ENCODE data around the gene ZFYVE28.
"Not testable (repeated sequence)": the region's sequence is repeated elsewhere in the genome, so short reads cannot be mapped to it uniquely, and the experiment has no call there.

The ZFYVE28 gene

DNA sequence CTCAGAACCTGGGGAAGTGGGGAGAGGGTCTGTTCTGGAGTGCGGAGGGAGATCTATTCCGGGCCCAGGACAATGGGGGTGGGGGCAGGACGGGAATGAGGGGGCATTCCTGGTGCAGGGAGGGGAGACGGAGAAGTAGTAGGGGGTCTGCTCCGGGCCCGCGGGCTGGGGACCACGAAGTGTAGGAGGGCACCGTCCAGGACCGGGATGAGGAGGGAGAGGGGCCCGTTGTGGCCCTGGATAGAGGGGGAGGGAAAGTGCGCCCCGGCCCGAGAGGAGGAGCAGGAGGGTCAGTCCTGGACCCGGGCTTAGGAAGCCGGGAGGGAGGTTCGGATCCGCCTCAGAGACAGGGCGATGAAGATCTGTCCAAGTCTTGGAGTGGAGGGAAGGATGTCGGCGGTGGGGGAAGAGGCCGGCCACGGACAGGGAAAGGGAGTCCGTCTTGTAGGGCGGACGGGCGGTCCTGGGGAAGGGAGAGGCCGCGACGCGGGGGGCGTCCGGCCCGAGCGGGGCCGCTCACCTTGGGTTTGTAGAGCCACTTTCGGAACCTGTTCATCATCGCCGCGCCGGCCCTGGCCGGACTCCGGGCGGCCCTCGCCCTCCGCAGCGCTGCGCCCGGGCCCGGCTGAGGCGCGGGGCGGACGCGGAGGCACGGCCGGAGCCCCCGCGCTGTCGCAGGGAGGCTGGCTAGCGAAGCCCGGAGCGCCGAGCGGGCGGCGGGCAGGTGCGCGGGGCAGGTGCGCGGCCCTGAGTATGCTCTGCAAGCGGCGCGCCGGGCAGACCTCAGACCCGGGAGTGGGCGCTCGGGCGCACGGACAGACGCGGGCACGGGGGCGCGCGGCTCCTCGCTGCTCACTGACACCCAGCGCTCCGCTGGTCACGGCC, at the start of gene ZFYVE28:
Gene ZFYVE28, minus strand, starts transcription at position 881 of the 885 bp plus-strand sequence. Its CDS starts 322 bp downstream, at position 559.
- no peak for DNase-seq (ENCODE audit: low read depth)
- H3K4me3 ChIP-seq (ENCODE audit: low read depth, low read length): peak within 1 kb of the TSS; percentile 60

DNA sequence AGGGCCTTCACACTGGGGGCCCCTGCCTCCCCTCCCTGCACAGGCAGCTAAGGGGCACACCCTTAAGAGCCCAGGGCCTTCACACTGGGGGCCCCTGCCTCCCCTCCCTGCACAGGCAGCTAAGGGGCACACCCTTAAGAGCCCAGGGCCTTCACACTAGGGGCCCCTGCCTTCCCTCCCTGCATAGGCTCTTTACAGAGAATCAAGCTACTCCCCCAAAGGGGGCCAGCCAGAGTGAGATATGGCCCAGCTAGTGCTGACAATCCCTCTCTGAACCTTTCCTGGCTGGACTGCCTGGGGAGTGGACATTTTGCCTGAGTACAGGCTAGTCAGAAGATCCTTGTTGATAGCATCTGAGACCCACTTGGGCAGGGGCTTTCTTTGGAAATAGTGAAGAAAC, 47.1 kb upstream of the ZFYVE28 start:
- DNase-seq (ENCODE audit: low read depth); H3K4me3 ChIP-seq (ENCODE audit: low read depth, low read length): not testable (repeated sequence)

DNA sequence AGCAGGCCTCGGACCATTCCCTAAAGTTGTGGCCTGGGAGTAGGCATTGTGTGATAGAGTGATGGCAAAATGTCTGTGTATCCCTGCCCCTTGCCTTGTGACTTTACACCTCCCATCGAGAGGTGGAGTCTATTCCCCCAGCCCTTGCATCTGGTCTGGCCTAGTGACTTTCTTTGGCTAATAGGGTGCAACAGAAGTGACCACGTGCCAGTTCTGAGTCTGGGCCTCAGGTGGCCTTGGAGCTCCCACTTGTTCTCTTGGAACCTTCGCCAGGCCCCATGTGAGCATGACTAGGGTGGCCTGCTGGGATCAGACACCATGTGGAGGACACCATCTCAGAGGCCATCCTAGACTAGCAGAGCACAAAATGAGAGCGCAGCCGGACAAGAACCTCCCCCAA, 46.6 kb upstream of the ZFYVE28 start:
- DNase-seq (ENCODE audit: low read depth): no peak
- no peak overlapping the region for H3K4me3 ChIP-seq (ENCODE audit: low read depth, low read length)

DNA sequence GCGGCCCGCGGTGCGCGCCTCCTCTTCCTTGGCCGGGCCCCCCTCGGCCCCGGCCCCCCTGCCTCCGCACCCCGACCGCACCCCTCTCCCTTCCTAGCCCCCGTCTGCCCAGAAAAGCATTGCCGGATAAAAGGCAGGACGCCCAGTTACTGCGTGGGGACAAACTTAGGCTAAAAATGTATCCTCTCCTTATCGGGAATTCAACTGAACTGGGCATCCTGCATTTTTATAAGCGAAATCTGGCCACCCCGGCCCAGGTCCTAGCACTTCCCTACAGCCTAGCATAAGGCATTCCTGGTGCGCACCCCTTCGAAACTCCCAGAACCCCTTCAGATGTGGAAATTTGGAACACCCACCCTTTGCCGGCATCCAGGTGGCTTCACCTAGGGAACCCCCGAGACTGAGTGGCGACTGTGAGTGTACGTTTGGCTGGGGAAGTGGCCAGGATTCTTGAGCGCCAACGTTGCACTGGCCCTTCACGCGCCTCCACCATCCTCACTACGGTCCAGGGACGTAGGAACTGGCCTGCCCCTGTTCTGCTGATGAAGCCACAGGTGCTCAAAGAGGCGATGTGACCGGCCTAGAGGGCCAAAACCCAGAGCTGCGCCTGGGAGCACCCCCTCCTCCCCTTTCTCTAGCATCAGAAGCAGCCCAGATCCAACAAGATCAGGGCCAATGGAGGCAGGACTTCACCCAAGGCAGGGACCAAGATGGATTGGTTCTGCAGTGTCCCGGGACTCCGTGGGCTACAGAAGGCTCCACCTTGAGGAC, 44.7 kb upstream of the ZFYVE28 start:
- DNase-seq (ENCODE audit: low read depth): no peak
- peak overlapping the region; percentile 46 for H3K4me3 ChIP-seq (ENCODE audit: low read depth, low read length)

DNA sequence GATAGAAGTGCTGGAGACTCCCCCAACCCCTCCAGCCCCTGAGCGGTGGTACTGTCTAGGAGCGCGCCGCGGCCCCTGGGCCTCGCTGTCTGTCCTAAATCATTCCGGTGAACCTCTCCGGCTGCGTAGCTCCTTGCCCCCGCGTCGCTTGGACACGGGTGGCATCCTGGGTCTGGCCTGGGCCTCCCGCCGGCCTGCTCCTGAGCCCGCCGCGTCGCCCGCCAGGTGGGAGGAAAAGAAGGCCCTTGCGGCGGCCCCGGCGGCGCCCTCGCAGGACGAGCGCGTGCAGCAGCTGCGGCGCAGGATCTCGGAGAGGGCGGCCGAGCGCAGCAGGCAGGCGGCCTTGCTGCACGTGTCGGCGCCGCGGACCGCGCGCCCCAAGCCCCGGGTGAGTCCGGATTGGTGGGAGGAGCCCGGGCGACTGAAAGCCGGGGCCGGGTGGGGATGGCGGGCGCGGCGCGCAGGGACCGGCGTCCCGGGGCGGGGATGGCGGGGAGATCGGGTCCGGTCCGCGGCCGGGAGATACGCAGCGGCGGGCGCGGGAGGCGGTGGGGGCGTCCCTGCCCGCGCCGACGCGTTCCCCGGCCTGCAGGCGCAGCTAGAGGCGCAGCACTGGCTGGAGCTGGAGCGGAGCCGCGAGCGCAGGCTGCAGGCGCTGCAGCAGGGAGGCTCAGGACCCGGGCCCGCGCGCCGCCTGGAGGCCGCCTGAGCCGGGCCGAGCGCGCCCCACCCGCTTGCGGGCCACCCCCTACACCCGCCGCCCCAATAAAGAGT, 44.0 kb upstream of the ZFYVE28 start:
- peak; percentile 31 for DNase-seq (ENCODE audit: low read depth)
- peak overlapping the region; percentile 46 for H3K4me3 ChIP-seq (ENCODE audit: low read depth, low read length)

DNA sequence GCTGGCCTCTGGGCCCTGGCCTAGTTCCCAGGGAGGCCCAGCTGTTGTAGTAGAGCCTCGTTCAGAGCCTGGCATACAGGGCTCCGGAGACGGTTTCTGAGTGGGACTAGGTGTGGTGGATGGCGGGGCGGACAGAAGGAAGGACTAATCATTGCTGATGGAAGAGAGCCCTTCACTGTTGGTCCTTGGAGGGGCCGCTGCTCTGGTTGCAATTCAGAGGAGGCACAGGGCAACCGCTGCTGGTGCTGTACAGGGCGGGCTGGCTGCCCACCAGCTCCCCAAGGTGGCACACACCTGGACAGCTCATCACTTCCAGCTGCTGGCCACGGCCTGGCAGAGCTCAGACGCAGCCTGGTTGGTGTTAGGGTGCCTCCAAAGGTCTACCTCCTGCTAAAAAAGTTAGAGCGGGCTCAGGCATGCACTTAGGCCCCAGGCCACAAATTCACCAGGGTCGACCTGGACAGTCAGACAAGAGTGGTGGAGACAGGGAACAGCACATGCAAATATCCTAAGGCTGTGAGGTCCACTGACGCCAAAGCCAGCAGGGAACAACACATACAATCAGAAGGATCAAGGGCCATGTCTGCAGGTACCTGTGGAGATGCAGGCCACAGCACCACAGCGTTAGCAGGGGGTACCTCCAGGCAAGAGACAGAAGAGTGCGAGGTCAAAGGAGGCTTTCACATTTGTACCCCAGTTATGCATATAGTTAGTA, 43.0 kb upstream of the ZFYVE28 start:
- no peak overlapping the region for H3K4me3 ChIP-seq (ENCODE audit: low read depth, low read length)
- DNase-seq (ENCODE audit: low read depth): no peak

DNA sequence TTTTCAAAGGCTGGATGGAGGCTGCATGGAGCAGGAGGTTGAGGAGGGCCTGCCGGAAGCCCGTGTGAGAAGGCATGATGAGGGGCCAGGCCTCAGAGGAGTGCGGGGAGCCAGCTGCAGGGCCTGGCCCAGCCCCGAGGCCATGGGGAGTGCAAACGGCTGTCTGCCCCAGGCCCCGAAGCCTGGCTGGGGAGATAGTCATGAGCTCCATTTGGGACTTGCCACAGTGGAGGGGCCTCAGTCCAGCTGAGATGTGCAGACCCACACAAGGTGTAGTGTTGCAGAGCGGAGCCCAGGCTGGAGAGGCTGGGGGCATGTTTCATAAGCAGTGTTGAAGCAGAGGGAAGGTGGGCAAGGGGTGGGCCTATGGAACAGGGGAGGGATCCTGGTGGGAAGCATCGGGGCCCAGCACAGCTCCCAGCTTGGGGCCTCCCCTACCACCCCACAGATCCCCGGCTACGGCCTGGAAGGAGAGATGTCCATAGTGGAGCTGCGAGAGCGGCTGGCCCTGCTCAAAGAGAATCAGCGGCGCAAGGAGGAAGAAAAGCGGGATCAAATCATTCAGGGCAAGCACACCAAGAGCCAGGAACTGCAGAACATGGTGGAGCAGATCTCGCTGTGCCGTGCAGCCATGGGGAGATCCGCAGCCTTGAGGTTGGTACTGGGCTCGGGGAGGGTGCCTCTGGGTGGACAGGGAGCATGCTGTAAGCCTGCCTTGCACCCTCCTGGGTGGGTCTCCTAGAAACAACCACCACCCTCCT, 41.3 kb upstream of the ZFYVE28 start:
- no peak for DNase-seq (ENCODE audit: low read depth)
- no peak overlapping the region for H3K4me3 ChIP-seq (ENCODE audit: low read depth, low read length)

DNA sequence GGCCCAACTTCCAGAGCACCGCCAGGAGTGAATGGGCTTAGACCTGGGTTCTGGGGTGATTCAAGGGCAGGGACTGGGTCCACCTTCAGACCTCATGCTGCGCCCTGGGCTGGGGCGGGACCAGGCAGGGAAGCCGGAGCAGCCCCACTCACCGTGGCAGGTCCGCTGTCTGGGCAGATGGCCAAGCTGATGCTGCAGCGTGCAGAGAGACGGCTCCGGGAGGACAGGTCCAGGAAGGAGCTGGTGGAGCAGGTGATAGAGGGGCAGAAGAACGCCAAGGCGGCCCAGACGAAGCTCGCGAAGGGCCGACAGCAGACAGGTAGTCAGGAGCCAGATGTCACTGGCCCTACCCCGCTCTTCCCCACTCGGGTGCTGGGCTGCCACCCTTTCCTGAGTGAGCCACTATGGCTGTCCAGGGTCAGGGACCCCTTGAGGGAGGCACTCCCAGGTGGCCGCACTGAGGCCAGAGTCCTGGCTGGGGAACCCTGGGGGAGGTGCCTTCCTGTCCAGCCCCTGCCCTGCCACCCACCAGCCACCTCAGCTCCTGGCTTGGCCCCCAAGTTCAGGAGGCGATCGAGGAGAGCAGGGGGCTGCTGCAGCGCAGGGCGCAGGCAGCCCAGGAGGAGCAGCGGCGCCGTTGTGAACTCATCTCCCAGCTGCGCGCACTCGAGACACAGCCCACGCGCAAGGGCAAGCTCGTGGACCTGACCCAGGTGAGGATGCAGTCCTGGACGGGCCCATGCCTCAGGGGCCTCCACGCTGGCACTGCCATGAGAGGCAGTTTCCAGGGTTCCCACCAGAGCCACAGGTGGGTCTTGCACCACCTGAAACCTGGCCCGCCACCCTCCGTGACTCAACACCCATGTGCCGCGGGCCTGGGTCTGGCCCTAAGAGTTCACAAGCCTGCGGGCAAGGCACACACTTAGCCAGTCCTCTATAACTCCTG, 40.4 kb upstream of the ZFYVE28 start:
- no peak overlapping the region for H3K4me3 ChIP-seq (ENCODE audit: low read depth, low read length)

DNA sequence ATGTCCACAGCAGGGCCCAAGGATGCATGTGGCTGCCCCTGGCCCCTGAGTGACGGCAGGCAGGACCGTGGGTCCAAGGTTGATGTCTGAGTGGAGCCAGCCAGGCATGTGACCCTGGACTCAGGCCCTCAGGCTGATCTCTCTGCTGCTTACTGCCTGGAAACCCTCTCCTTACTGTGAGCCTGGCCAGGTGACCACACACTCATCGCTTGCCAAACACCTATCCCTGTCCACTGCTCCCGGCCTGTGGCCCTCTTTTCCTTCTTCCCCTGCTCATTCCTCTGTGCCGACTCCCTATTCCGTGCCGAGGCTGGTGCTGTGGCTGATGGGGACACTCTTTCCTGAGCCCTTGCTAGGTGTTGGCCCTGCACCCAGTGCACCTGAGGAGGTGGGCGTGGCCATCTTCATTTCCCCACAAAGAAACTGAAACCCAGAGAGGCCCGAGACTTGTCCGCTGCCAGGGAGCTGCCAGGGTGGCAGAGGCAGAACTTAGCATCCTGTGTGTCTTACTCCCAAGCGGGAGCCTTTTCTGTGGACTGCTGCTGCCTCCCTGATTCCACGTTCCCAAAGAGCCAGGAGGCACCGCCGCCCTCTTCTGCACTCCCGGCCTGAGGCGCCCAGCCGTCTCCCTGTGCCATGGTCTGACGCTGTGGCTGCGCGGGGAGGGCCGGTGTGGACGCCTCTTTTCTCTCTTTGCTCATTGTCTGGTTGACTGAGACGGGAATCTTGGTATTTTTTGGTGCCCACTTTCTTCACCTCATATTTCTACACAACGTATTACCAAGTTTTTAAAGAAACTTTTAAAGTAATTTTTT, 39.2 kb upstream of the ZFYVE28 start:
- no peak overlapping the region for H3K4me3 ChIP-seq (ENCODE audit: low read depth, low read length)
- no peak for DNase-seq (ENCODE audit: low read depth)

More for the DNA sequence above, 40.4 kb upstream of the ZFYVE28 start:
- no peak for DNase-seq (ENCODE audit: low read depth)

DNA sequence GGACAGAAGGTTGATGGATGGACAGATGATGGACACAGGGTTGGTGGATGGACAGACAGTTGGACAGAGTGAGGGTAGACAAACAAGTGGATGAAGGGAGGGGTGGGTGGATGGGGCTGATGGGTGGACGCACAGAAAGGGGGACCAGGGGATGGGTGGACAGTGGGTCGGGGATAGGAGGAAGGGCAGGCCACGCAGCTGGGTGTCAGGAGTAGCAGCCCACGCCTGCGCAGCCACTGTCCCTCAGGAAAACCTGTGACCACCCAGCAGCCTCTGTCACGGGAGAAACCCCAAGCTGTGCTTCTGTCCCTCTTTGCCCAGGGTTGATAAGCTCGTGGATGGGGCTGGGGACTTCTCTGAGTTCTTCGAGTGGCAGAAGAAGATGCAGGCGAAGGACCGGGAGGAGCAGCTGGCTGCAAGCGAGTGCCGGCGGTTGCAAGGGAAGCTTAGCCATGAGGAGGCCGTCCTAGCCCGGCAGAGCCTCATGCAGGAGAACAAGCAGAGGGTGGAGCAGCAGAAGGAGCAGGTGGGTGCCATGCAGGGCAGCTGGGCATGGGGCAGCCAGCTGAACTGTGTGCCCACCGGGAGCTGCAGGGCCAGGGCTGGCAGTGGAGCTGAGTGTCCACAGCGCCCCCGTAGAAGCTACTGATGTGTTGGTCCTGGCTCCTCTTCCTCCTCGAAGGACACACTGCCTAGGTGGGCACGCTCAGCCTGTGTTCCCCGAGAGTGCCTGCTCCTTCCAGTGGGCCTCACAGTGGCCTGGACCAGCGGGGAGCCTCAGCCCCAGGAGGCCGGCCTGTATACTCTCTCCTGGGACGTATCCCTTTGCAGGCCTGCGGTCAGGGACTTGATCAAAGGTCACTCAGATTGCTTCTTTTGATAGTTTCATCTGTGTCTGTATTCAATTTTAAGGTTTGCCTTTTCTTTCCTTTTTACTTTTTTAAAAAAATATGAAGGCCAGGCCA, 33.7 kb upstream of the ZFYVE28 start:
- DNase-seq (ENCODE audit: low read depth): no peak
- H3K4me3 ChIP-seq (ENCODE audit: low read depth, low read length): no peak overlapping the region

DNA sequence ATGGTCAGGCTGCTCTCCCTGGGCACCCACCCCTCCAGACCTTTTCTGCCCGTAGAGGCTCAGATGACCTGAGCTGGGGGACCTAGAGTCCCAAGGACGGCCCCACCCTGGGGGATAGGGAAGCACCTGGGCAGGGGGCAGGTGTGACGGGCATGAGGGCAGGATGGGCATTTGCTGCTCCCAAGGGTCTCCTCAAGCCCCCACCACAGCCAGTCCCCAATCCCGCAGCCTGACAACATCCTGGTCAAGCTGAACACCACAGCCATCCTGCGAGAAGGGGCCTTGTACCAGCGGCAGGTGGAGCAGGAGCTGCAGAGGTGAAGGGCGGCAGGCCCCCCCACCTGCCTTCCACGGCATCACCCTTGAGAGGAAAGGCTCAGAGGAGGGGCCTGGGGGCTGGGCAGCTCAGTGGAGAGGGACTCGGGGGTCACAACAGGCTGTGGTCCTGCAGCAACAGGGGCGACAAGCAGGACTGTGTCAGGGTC, 32.6 kb upstream of the ZFYVE28 start:
- no peak for DNase-seq (ENCODE audit: low read depth)
- no peak overlapping the region for H3K4me3 ChIP-seq (ENCODE audit: low read depth, low read length)

DNA sequence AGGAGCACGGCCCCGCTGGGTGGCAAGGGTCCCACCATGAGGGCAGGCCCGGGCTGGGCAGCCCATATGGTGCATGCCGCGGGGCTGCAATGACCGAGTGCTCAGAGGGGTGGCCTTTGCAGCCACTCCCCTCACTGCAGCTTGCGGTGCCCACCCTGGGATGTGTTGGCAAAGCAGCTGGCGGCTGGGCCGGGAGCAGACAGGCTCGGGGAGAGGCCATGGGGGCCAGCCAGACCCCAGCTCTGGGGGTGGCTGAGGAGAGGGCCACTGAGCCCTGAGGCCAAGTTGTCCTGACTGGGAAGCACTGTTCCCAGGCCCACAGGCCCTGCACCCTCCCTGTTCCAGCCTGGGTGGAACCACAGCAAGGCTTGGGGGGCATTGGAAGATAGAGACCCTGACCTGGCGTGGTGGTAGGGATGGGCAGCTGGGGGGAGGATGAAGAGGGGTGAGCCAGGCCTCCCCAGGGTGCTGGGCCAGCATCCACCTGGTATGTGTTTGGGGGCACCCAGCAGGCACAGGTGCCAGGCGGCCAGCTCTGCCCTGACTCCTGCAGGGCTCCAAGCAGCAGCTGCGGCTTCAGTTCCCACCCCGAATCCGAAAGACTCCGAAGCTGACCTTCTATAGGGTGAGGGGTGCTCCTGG, 32.1 kb upstream of the ZFYVE28 start:
- no peak for DNase-seq (ENCODE audit: low read depth)

DNA sequence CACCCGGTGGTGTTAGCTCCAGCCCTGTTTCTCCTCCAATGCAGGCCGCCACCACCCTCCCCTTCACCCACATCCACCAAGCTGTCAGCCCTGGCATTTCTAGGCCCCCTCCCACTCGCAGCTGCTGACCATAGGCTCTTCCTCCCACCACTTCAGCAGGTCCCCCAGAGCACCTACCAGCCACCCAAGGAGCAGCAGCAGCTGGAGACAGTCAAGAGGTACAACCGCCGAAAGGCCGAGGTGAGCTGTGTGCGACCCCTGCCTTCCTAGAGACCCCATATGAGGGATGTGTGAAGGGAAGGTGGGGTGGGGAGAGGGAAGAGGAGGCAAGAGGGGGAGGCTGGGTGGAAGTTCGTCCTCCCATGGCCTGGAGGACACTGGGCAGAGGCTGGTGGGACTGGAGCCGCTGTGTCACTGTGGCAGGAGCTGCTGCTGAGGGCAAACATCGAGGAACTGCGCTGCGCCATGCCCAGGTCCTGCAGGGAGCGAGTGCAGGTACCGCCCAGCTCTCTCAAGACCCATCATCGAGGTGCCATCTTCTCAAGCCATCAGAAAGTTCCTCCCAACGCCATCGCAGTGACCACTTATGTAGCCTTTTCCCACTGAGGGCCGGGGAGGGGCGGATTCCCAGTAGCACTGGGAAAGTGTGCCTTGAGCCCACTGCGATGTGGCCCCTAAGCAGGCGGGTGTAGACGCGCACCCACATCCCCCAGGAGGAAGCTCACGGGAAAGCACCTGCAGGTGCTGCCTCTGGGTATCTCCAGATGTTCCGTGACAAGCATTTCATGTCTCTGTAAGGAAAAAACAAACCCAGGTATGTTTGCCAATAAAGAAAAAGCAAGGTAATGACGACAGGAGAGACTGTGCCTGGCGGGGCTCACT, 31.3 kb upstream of the ZFYVE28 start:
- DNase-seq (ENCODE audit: low read depth): no peak
- no peak overlapping the region for H3K4me3 ChIP-seq (ENCODE audit: low read depth, low read length)

More for the DNA sequence above, 32.1 kb upstream of the ZFYVE28 start:
- H3K4me3 ChIP-seq (ENCODE audit: low read depth, low read length): no peak overlapping the region

DNA sequence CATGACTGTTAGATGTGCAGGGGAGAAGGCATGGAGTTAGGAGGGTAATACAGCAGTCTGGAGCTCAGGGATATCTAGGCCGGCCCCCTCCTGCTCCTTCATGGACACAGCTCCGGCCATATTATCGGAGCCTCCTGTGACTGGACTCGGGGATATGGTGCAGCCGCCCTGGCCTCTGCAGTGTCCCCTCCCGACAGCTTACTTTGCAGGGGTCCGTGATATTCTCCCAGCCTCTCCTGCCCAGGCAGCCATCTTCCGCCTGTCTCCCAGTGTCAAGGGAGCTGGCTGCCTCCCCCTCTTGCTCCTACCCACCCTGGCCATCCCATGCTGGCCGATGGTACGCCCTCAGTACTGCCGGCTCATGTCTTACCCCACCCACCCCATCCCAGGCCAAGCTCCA, 30.6 kb upstream of the ZFYVE28 start:
- no peak overlapping the region for H3K4me3 ChIP-seq (ENCODE audit: low read depth, low read length)
- DNase-seq (ENCODE audit: low read depth): no peak

Data from skeletal muscle cell (primary cell).